ENCODE results near the gene ZBTB46.

- TF ChIP-seq CTCF (IDR thresholded peaks at IDR 0.05) (no peak), POLR2AphosphoS5 (IDR thresholded peaks at IDR 0.05) (no peak), POLR2A (IDR thresholded peaks at IDR 0.05) (no peak)
Measured at GRCh38 chr20:63860325-63861051, 29.4 kb upstream of the ZBTB46 start.
